GM18511 (cell line): ENCODE measurements around the gene MCAM.

ENCODE experiments used
- ATAC-seq: cut with Tn5 transposase; IDR thresholded peaks from one replicate; pipeline ENCODE4 v1.9.1; 2021; ENCODE audit warnings: mild to moderate bottlenecking, moderate library complexity; ENCODE audit not compliant: unreplicated experiment

The MCAM gene

GRCh38 chr11:119332111-119332765 lies 15.3 kb upstream of the MCAM start:
- ATAC-seq, result no peak

- ATAC-seq, result no peak
Observed at GRCh38 chr11:119330237-119330636, 13.3 kb upstream of the MCAM start.

GRCh38 chr11:119329320-119329719 lies 12.4 kb upstream of the MCAM start:
- ATAC-seq, result no peak

- no peak for ATAC-seq
Observed at GRCh38 chr11:119324189-119324588, 7.3 kb upstream of the MCAM start.

- no peak for ATAC-seq
Observed at GRCh38 chr11:119323532-119324033, 6.7 kb upstream of the MCAM start.

- ATAC-seq, result no peak
Observed at GRCh38 chr11:119322921-119323531, 6.1 kb upstream of the MCAM start.

GRCh38 chr11:119322360-119322739 lies 5.4 kb upstream of the MCAM start:
- no peak for ATAC-seq

GRCh38 chr11:119320776-119321524 lies 4.0 kb upstream of the MCAM start:
- peak; percentile 63 for ATAC-seq

- no peak for ATAC-seq
Observed at GRCh38 chr11:119320240-119320775, 3.4 kb upstream of the MCAM start.

GRCh38 chr11:119319700-119320239 lies 2.8 kb upstream of the MCAM start:
- no peak for ATAC-seq

- ATAC-seq, result no peak
Observed at GRCh38 chr11:119319136-119319699, 2.3 kb upstream of the MCAM start.

- ATAC-seq, result no peak
Observed at GRCh38 chr11:119318240-119319135, 1.6 kb upstream of the MCAM start.

- ATAC-seq, result no peak
Observed at GRCh38 chr11:119317592-119318239, 786 bp upstream of the MCAM start.

GRCh38 chr11:119316016-119316728 lies 758 bp downstream of the MCAM start:
- no peak for ATAC-seq

- no peak for ATAC-seq
Observed at GRCh38 chr11:119315131-119316015, 1.6 kb downstream of the MCAM start.

GRCh38 chr11:119314726-119315125 lies 2.2 kb downstream of the MCAM start:
- ATAC-seq, result no peak

GRCh38 chr11:119310682-119311052 lies 6.3 kb downstream of the MCAM start:
- ATAC-seq, result no peak
